HEK293 (cell line): ENCODE data around the gene CORO2B.

Source experiments
- GLI4 ChIP-seq: fragments of 450-650 bp; formaldehyde crosslinking; IDR thresholded peaks from 2 replicates; pipeline ENCODE4 v1.5.1; 2016; ENCODE audit warnings: missing biosample characterization, missing genetic modification characterization
- MEIS1 ChIP-seq: sonication (generic); formaldehyde crosslinking; IDR thresholded peaks from 2 replicates; pipeline ENCODE4 v1.8.1; 2022; ENCODE audit warnings: missing genetic modification reagents, mild to moderate bottlenecking, borderline replicate concordance
- PRDM1 ChIP-seq: fragments of 450-650 bp; formaldehyde crosslinking; IDR thresholded peaks from 2 replicates; pipeline ENCODE4; 2016; ENCODE audit warnings: missing biosample characterization, missing genetic modification characterization
- REST ChIP-seq: fragments of 450-650 bp; formaldehyde crosslinking; IDR thresholded peaks from 2 replicates; pipeline ENCODE4 v1.5.1; 2016; ENCODE audit warnings: missing biosample characterization, missing genetic modification characterization
- SP2 ChIP-seq: fragments of 450-650 bp; formaldehyde crosslinking; IDR thresholded peaks from 2 replicates; pipeline ENCODE4 v1.5.1; 2016; ENCODE audit warnings: missing biosample characterization, missing genetic modification characterization
- ZBTB11 ChIP-seq: fragments of 450-650 bp; formaldehyde crosslinking; conservative IDR thresholded peaks from 2 replicates; pipeline ENCODE4 v1.5.1; 2016; ENCODE audit warnings: low read depth, missing biosample characterization, missing genetic modification characterization
- ZNF140 ChIP-seq: fragments of 450-650 bp; formaldehyde crosslinking; IDR thresholded peaks from 2 replicates; pipeline ENCODE4 v1.5.1; 2016; ENCODE audit warnings: missing biosample characterization, missing genetic modification characterization
- TF ChIP-seq, protein P1 (sequence below): fragments of 450-650 bp; formaldehyde crosslinking; IDR thresholded peaks from 2 replicates; pipeline ENCODE4 v1.5.1; 2017; ENCODE audit warnings: missing biosample characterization, missing genetic modification characterization
- TF ChIP-seq, protein P2 (sequence below): fragments of 450-650 bp; formaldehyde crosslinking; IDR thresholded peaks from 2 replicates; pipeline ENCODE4 v1.5.1; 2016; ENCODE audit warnings: missing biosample characterization, missing genetic modification characterization

DNA sequence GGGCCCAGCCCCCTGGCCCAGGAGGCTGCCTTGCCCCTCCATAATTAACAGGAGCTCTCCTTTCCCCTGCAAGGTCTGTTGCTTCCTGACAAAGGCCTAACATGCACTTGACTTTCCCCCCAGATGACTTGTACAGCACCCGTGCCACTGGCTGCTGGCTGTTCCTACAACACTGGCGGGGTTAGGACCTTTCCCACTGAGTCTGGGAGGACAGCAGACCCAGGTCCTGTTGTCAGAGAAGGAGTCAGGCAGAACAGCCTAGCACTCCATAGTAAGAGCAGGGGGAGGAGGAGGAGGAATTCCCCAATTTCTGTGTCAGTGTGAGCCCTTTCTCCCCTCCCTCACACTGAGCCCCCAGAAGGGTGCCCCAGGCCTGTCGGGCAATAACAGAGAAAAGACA, 99.2 kb downstream of the CORO2B start:
- TF ChIP-seq REST (tag by site-specific recombination) (no peak), PRDM1 (tag by site-specific recombination) (no peak), GLI4 (no peak), SP2 (tag by site-specific recombination) (no peak), MEIS1 (CRISPR knock-in tag) (no peak), ZNF140 (tag by site-specific recombination) (no peak), ZBTB11 (tag by site-specific recombination) (no peak)
- TF ChIP-seq, protein P1, sequence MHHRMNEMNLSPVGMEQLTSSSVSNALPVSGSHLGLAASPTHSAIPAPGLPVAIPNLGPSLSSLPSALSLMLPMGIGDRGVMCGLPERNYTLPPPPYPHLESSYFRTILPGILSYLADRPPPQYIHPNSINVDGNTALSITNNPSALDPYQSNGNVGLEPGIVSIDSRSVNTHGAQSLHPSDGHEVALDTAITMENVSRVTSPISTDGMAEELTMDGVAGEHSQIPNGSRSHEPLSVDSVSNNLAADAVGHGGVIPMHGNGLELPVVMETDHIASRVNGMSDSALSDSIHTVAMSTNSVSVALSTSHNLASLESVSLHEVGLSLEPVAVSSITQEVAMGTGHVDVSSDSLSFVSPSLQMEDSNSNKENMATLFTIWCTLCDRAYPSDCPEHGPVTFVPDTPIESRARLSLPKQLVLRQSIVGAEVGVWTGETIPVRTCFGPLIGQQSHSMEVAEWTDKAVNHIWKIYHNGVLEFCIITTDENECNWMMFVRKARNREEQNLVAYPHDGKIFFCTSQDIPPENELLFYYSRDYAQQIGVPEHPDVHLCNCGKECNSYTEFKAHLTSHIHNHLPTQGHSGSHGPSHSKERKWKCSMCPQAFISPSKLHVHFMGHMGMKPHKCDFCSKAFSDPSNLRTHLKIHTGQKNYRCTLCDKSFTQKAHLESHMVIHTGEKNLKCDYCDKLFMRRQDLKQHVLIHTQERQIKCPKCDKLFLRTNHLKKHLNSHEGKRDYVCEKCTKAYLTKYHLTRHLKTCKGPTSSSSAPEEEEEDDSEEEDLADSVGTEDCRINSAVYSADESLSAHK (tag by site-specific recombination) = no peak
- TF ChIP-seq, protein P2, sequence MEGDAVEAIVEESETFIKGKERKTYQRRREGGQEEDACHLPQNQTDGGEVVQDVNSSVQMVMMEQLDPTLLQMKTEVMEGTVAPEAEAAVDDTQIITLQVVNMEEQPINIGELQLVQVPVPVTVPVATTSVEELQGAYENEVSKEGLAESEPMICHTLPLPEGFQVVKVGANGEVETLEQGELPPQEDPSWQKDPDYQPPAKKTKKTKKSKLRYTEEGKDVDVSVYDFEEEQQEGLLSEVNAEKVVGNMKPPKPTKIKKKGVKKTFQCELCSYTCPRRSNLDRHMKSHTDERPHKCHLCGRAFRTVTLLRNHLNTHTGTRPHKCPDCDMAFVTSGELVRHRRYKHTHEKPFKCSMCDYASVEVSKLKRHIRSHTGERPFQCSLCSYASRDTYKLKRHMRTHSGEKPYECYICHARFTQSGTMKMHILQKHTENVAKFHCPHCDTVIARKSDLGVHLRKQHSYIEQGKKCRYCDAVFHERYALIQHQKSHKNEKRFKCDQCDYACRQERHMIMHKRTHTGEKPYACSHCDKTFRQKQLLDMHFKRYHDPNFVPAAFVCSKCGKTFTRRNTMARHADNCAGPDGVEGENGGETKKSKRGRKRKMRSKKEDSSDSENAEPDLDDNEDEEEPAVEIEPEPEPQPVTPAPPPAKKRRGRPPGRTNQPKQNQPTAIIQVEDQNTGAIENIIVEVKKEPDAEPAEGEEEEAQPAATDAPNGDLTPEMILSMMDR (tag by site-specific recombination) = no peak
